Natural killer cell (primary cell): Measurements from ENCODE around the gene GOLGA6L7. TPM values are rescaled to one million over a fixed set of nuclear protein-coding genes. Genes with fewer than 3 reads are reported as not detected.

Experiments used
- ATAC-seq, 3 donors: fragments of 150-1000 bp in 2 of 3; fragments of 200-7000 bp in 1 of 3; cut with Tn5 transposase; 1 replicate in 1 of 3; 2 replicates in 2 of 3; pipeline ENCODE4 v1.10.0; 2021; ENCODE audit warnings: mild to moderate bottlenecking in 2 of 3, moderate library complexity in 2 of 3
- DNase-seq, 2 donors: peaks; one replicate each; pipeline versions ENCODE4 v3.0.0 to v3.0.0-alpha.2; 2013 to 2021; ENCODE audit warnings: mixed read lengths in 1 of 2
- H3K27ac ChIP-seq: one replicate; pipeline ENCODE4 v1.5.1; 2013; ENCODE audit warnings: mild to moderate bottlenecking, low read length
- H3K27me3 ChIP-seq: one replicate; pipeline ENCODE4 v1.6.1; 2013; ENCODE audit warnings: low read length; ENCODE audit not compliant: control insufficient read depth, insufficient read depth
- H3K36me3 ChIP-seq: one replicate; pipeline ENCODE4 v1.6.1; 2013; ENCODE audit warnings: low read length; ENCODE audit not compliant: control insufficient read depth, insufficient read depth
- H3K4me1 ChIP-seq: one replicate; pipeline ENCODE4 v1.6.1; 2013; ENCODE audit warnings: low read length; ENCODE audit not compliant: control insufficient read depth, insufficient read depth
- H3K4me3 ChIP-seq: one replicate; pipeline ENCODE4 v1.5.1; 2013; ENCODE audit warnings: low read length
- H3K9me3 ChIP-seq: one replicate; pipeline ENCODE4 v1.6.1; 2013; ENCODE audit warnings: low read length; ENCODE audit not compliant: control insufficient read depth, insufficient read depth
- H3K27ac Mint-ChIP-seq, 2 donors: one replicate each; pipeline ENCODE4 v1.8.0; 2022; ENCODE audit warnings: mild to moderate bottlenecking in 2 of 2, mixed read lengths in 2 of 2, moderate library complexity in 1 of 2
- H3K27me3 Mint-ChIP-seq, 2 donors: one replicate each; pipeline ENCODE4 v1.8.0; 2022; ENCODE audit warnings: low read depth in 2 of 2, mixed read lengths in 2 of 2
- H3K36me3 Mint-ChIP-seq: one replicate; pipeline ENCODE4 v1.8.0; 2022; ENCODE audit warnings: mixed read lengths
- H3K4me1 Mint-ChIP-seq, 2 donors: one replicate each; pipeline ENCODE4 v1.8.0; 2022; ENCODE audit warnings: mixed read lengths in 2 of 2
- H3K4me3 Mint-ChIP-seq: one replicate; pipeline ENCODE4 v1.8.0; 2022; ENCODE audit warnings: mild to moderate bottlenecking, moderate library complexity, mixed read lengths
- H3K9me3 Mint-ChIP-seq, 2 donors: one replicate each; pipeline ENCODE4 v1.8.0; 2022; ENCODE audit warnings: mixed read lengths in 2 of 2
- WGBS: methylation state at CpG from one replicate; pipeline ENCODE4 v1.1.7; 2013; ENCODE audit warnings: missing lambda C conversion rate; ENCODE audit not compliant: insufficient coverage; 5-methylcytosine and 5-hydroxymethylcytosine counted together
- intact Hi-C: fragments of 100-400 bp; cut with micrococcal nuclease; formaldehyde crosslinking; loops from one replicate; pipeline ENCODE4 v1.14.2; 2022
- total RNA-seq, 4 donors: library from RNA; stranded (reverse); fragments of 120-200 nt in 1 of 4; gene quantifications; one replicate each; pipeline versions ENCODE4 v1.2.3 to v1.2.4, GENCODE V29; 2013 to 2022
- TF ChIP-seq, protein P1 (sequence below): fragments of 200-600 bp; IDR thresholded peaks from one replicate; pipeline ENCODE4 v1.8.0; 2022; ENCODE audit warnings: antibody characterized with exemption

The GOLGA6L7 gene
- total RNA-seq, 3 donors from 2014 or later (not counting 1 experiment from before 2014, with no cell fraction given), result not detected

DNA sequence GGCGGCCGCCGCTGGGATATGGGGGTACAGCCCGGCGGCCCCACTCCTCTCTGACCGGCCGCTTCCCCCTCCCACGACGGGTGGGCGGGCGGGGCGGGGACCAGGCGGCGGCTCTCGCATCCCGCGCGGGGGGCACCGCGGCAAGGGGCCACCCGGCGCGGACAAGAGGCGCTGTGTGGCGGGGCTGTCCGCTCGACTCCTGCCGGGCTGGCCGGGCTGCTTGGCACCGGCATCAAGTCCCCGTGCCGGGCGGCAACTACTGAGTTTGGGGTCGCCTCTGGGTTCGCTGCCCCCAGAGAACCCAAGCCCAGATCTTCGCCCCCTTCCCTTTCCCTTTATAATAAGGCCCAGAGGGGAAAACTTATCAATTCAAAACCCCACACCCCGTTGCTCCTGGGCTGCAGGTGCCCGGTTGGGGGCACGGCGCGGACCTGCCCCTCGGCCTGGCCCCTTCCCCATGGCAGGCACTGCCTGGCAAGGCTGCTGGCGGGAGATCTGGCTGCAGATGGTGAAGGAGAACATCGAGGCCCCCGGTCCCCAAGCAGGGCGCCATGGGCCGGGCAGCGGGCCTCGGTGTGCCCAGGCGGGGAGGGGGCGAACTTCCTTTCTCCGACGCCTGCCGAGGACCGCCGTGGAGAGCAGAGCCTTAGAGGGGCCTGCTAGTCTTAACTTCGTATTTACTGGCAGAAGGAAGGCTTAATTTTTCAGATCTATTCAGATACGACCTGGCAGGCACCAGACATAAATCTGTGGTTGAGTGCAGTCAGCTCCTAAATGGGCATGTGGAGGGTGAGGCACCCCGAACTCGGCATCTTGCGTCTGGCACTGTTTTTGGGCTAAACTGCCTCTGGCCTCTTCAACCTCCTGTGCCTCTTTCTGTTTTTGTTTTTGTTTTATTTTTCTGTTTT is 38.2 kb upstream of the GOLGA6L7 start:
- Histone ChIP-seq H3K27ac (no peak overlapping the region), H3K4me1 (peaks cover 53% of the 10 kb centered on the region), H3K36me3 (no peaks in the 10 kb centered on the region), H3K27me3 (no peaks in the 10 kb centered on the region), H3K4me3 (peak overlapping the region; percentile 42), H3K9me3 (no peaks in the 10 kb centered on the region)
- intact Hi-C loops, result loop anchor here (1.0 to 2.0 kb wide), 2 partner anchors 88 to 202 kb away; no protein-coding TSS in a partner anchor
- peaks cover 42 to 53% of the 10 kb centered on the region in 2 donors for H3K4me1 Mint-ChIP-seq
- H3K27me3 Mint-ChIP-seq, result no peaks in the 10 kb centered on the region
- peak overlapping the region; percentile 63 to 70 for H3K27ac Mint-ChIP-seq
- 12% methylated on average over 61 of the region's 61 CpGs for WGBS
- no peaks in the 10 kb centered on the region for H3K9me3 Mint-ChIP-seq
- no peaks in the 10 kb centered on the region for H3K36me3 Mint-ChIP-seq
- H3K4me3 Mint-ChIP-seq, result peak overlapping the region; percentile 90
- DNase-seq (peak in 1 of 2 donors; percentile 46), ATAC-seq (no peak)
- TF ChIP-seq, protein P1, sequence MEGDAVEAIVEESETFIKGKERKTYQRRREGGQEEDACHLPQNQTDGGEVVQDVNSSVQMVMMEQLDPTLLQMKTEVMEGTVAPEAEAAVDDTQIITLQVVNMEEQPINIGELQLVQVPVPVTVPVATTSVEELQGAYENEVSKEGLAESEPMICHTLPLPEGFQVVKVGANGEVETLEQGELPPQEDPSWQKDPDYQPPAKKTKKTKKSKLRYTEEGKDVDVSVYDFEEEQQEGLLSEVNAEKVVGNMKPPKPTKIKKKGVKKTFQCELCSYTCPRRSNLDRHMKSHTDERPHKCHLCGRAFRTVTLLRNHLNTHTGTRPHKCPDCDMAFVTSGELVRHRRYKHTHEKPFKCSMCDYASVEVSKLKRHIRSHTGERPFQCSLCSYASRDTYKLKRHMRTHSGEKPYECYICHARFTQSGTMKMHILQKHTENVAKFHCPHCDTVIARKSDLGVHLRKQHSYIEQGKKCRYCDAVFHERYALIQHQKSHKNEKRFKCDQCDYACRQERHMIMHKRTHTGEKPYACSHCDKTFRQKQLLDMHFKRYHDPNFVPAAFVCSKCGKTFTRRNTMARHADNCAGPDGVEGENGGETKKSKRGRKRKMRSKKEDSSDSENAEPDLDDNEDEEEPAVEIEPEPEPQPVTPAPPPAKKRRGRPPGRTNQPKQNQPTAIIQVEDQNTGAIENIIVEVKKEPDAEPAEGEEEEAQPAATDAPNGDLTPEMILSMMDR, result no peak

DNA sequence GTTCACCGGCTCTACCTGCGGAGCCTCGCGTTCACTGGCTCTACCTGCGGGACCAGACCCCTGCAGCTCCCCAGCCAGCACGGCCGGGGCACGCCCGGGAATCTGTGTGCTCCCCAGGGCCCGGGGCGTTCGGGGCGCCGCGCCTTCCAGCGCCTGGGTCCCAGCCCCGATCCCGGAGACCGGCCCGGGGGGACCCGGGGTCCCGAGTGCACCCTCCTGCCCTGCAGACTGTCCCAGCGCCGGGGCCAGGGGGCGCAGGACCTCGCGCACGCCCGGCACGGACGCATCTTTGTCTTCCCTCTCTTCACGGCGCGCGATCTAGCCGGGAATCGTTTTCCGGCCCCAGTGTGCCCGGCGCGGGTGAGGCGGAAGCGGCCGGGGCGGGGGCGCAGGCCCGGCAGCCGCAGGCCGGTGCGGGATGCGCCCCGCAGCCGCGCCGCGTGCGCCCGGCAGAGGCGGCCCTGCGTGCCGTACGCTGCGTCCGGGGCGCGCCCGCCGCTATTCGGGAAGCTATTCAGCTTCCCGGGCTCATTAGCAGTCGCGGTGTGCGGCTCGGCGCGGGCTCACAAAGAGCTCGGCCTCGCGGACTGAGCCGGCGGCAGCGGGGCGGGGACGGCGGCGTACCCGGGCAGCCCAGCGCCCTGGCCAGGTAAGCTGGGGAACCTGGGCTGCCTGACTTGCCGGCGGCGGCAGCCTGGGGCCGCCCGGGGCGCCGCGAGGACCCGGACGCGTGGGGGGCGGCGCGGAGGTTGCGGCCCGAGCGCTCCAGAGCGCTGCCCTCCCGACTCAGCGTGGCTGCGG is 37.4 kb upstream of the GOLGA6L7 start, which contains the start of gene APBA2:
Gene APBA2 (plus strand): TSS at position 345 of the 801 bp plus-strand sequence. CDS start 167,911 bp downstream, outside the sequence.
- Mint-ChIP-seq H3K9me3 (no peaks in the 10 kb centered on the region), H3K4me1 (peaks cover 33 to 45% of the 10 kb centered on the region in 2 donors), H3K27ac (peak within 1 kb of the TSS in 1 of 2 donors; percentile 70), H3K36me3 (no peaks in the 10 kb centered on the region), H3K27me3 (no peaks in the 10 kb centered on the region), H3K4me3 (peak within 1 kb of the TSS; percentile 90)
- H3K4me1 ChIP-seq, result peaks cover 48% of the 10 kb centered on the region
- TF ChIP-seq, protein P1, result no peak
- DNase-seq, result peak; percentile 56 to 70
- intact Hi-C loops, result loop anchor here (1.0 to 2.0 kb wide), 2 partner anchors 88 to 203 kb away; no protein-coding TSS in a partner anchor
- H3K4me3 ChIP-seq, result peak within 1 kb of the TSS; percentile 42
- H3K27ac ChIP-seq, result no peak within 1 kb of the TSS
- H3K27me3 ChIP-seq, result no peaks in the 10 kb centered on the region
- peak; percentile 69 to 79 (median 77) for ATAC-seq
- 1% methylated on average over 109 of the region's 109 CpGs for WGBS
- H3K9me3 ChIP-seq, result no peaks in the 10 kb centered on the region
- no peaks in the 10 kb centered on the region for H3K36me3 ChIP-seq

DNA sequence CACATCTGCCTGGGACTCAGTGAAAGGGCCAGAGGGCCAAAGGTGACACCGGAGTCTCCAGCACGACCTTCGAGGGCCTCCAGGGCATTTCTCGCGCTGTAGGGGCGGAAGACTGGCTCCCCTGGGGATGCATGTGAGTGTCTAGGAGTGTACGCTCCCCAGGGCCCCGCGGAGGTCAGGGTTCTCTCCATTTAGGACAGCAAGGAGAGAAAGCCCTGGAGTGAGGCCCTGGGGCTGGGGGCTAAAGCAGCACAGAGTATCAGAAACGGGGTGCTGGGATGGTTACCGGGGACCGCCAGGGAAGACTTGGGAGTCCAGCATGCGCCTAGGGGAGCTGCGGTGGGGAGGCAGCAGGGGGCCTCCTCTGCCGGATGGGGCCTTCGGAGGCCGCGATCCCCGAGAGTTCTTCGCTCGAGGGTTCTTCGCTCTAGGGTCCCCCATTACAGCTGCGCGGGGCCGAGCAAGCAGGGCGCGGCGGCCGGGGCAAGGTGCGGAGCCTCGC is 36.7 kb upstream of the GOLGA6L7 start:
- Histone ChIP-seq H3K27ac (no peak overlapping the region), H3K9me3 (no peaks in the 10 kb centered on the region), H3K4me1 (peaks cover 42% of the 10 kb centered on the region), H3K27me3 (no peaks in the 10 kb centered on the region), H3K36me3 (no peaks in the 10 kb centered on the region), H3K4me3 (peak overlapping the region; percentile 38)
- no peak overlapping the region for H3K27ac Mint-ChIP-seq
- H3K4me1 Mint-ChIP-seq, result peaks cover 27 to 38% of the 10 kb centered on the region in 2 donors
- peak in 1 of 2 donors; percentile 57 for DNase-seq
- H3K9me3 Mint-ChIP-seq, result no peaks in the 10 kb centered on the region
- peak in 2 of 3 donors; percentile 5 to 12 for ATAC-seq
- TF ChIP-seq, protein P1, result no peak
- H3K4me3 Mint-ChIP-seq, result peak overlapping the region; percentile 83
- 34% methylated on average over 31 of the region's 31 CpGs for WGBS
- H3K27me3 Mint-ChIP-seq, result no peaks in the 10 kb centered on the region
- no peaks in the 10 kb centered on the region for H3K36me3 Mint-ChIP-seq
- intact Hi-C loops, result no loop called here
